Mesenchymal stem cell (in vitro differentiated cells and primary cell): ENCODE measurements around the gene DPH1.

ENCODE experiments used
- DNase-seq: peaks from one replicate; pipeline ENCODE4 v3.0.0-alpha.2; 2013
- H2AFZ ChIP-seq: one replicate; pipeline ENCODE4 v1.6.1; 2013; ENCODE audit warnings: low read depth, mild to moderate bottlenecking, control low read depth, inconsistent platforms, low read length, moderate library complexity
- H2AK5ac ChIP-seq: 2 replicates; pipeline ENCODE4 v1.6.1; 2013; ENCODE audit warnings: low read length, moderate library complexity, mild to moderate bottlenecking, inconsistent platforms; ENCODE audit not compliant: severe bottlenecking
- H2BK120ac ChIP-seq: one replicate; pipeline ENCODE4 v1.6.1; 2013; ENCODE audit warnings: low read depth, mild to moderate bottlenecking, inconsistent platforms, low read length, moderate library complexity
- H2BK12ac ChIP-seq, 2 experiments: one replicate each; pipeline ENCODE4 v1.6.1; 2013; ENCODE audit warnings: inconsistent platforms in 2 of 2, low read length in 2 of 2, mild to moderate bottlenecking in 2 of 2, moderate library complexity in 2 of 2, control low read depth in 1 of 2
- H2BK15ac ChIP-seq: one replicate; pipeline ENCODE4 v1.6.1; 2013; ENCODE audit warnings: mild to moderate bottlenecking, low read depth, inconsistent platforms; ENCODE audit not compliant: poor library complexity, severe bottlenecking
- H2BK5ac ChIP-seq: 2 replicates; pipeline ENCODE4 v1.6.1; 2013; ENCODE audit warnings: low read depth, mild to moderate bottlenecking, low read length, control low read depth, inconsistent platforms; ENCODE audit not compliant: poor library complexity, severe bottlenecking
- H3K14ac ChIP-seq, 2 experiments: one replicate each; pipeline ENCODE4 v1.6.1; 2013; ENCODE audit warnings: inconsistent platforms in 2 of 2, low read length in 2 of 2, control low read depth in 1 of 2, mild to moderate bottlenecking in 1 of 2, moderate library complexity in 1 of 2
- H3K18ac ChIP-seq, 2 experiments: one replicate each; pipeline ENCODE4 v1.6.1; 2013; ENCODE audit warnings: inconsistent platforms in 2 of 2, low read length in 2 of 2, control low read depth in 1 of 2, low read depth in 1 of 2, mild to moderate bottlenecking in 1 of 2
- H3K23ac ChIP-seq, 2 experiments: one replicate each; pipeline ENCODE4 v1.6.1; 2013; ENCODE audit warnings: inconsistent platforms in 2 of 2, low read length in 2 of 2, mild to moderate bottlenecking in 2 of 2, moderate library complexity in 2 of 2, control low read depth in 1 of 2
- H3K27ac ChIP-seq: 2 replicates; pipeline ENCODE4 v1.5.1; 2013; ENCODE audit warnings: mild to moderate bottlenecking, moderate library complexity, low read length, control low read depth, inconsistent platforms; ENCODE audit not compliant: poor library complexity, severe bottlenecking
- H3K27me3 ChIP-seq, 2 experiments: 2 replicates each; pipeline versions ENCODE4 v1.6.1 to v1.7.0; 2013; ENCODE audit warnings: low read length in 2 of 2, mild to moderate bottlenecking in 2 of 2, moderate library complexity in 2 of 2, control low read depth in 1 of 2, inconsistent platforms in 1 of 2; ENCODE audit not compliant: control insufficient read depth in 1 of 2, insufficient read depth in 1 of 2
- H3K36me3 ChIP-seq, 2 experiments: 2 replicates each; pipeline versions ENCODE4 v1.6.1 to v1.7.0; 2013; ENCODE audit warnings: low read length in 2 of 2, control low read depth in 1 of 2, inconsistent platforms in 1 of 2, low read depth in 1 of 2, mild to moderate bottlenecking in 1 of 2; ENCODE audit not compliant: insufficient read depth in 2 of 2, control insufficient read depth in 1 of 2
- H3K4ac ChIP-seq, 2 experiments: one replicate each; pipeline ENCODE4 v1.6.1; 2013; ENCODE audit warnings: inconsistent platforms in 2 of 2, low read length in 2 of 2, mild to moderate bottlenecking in 2 of 2, moderate library complexity in 2 of 2, control low read depth in 1 of 2, low read depth in 1 of 2
- H3K4me1 ChIP-seq: 2 replicates; pipeline ENCODE4 v1.6.1; 2013; ENCODE audit warnings: low read depth, low read length, control low read depth; ENCODE audit not compliant: control insufficient read depth, insufficient read depth
- H3K4me2 ChIP-seq: 2 replicates; pipeline ENCODE4 v1.6.1; 2013; ENCODE audit warnings: low read length, mild to moderate bottlenecking, inconsistent platforms; ENCODE audit not compliant: poor library complexity, severe bottlenecking
- H3K4me3 ChIP-seq, 2 experiments: 2 replicates each; pipeline versions ENCODE4 v1.5.1 to v1.7.0; 2013; ENCODE audit warnings: low read length in 2 of 2, mild to moderate bottlenecking in 2 of 2, control low read depth in 1 of 2, low read depth in 1 of 2; ENCODE audit not compliant: insufficient read depth in 1 of 2
- H3K79me1 ChIP-seq: replicated peaks from 2 replicates; pipeline ENCODE4 v1.6.1; 2013; ENCODE audit warnings: mild to moderate bottlenecking, control low read depth, low read length, inconsistent platforms; ENCODE audit not compliant: poor library complexity, severe bottlenecking
- H3K9ac ChIP-seq: 2 replicates; pipeline ENCODE4 v1.7.0; 2013; ENCODE audit warnings: mild to moderate bottlenecking, low read length, moderate library complexity
- H3K9me3 ChIP-seq: 2 replicates; pipeline ENCODE4 v1.7.0; 2013; ENCODE audit warnings: mild to moderate bottlenecking, low read length; ENCODE audit not compliant: control insufficient read depth
- H4K8ac ChIP-seq: one replicate; pipeline ENCODE4 v1.6.1; 2013; ENCODE audit warnings: inconsistent platforms, mild to moderate bottlenecking, low read length, moderate library complexity
- H4K91ac ChIP-seq: one replicate; pipeline ENCODE4 v1.6.1; 2013; ENCODE audit warnings: mild to moderate bottlenecking, low read length, inconsistent platforms
- WGBS: methylation state at CpG from one replicate; pipeline ENCODE4 v1.1.7; 2013; ENCODE audit warnings: mixed read lengths; 5-methylcytosine and 5-hydroxymethylcytosine counted together

DPH1 gene

DNA sequence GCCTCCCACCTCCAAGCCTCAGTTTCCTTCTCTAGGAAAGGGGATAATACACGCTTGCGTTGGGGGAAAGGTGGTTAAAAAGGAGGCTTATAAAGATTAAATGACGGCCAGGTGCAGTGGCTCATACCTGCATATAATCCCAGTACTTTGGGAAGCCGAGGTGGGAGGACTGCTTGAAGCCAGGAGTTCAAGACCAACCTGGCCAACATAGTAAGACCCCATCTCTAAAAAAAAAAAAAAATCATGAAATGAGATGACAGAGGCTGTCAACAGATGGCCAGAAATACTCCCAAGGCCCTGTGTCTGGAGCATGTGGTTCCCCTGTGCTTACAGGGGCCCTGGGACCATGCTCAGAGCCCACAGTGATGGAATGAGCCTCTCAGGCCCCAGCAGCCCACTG, 35.2 kb upstream of the DPH1 start:
- H2BK5ac ChIP-seq: no peak overlapping the region
- H3K9me3 ChIP-seq: no peaks in the 10 kb centered on the region
- H3K79me1 ChIP-seq: no peaks in the 10 kb centered on the region
- no peak overlapping the region for H3K18ac ChIP-seq
- no peak overlapping the region for H3K4ac ChIP-seq
- H3K4me1 ChIP-seq: peaks cover 28% of the 10 kb centered on the region
- H3K4me2 ChIP-seq: no peak overlapping the region
- H3K27ac ChIP-seq: no peak overlapping the region
- no peak overlapping the region for H4K8ac ChIP-seq
- no peak overlapping the region for H3K4me3 ChIP-seq
- H3K23ac ChIP-seq: no peak overlapping the region
- H3K36me3 ChIP-seq: no peaks in the 10 kb centered on the region
- no peak for DNase-seq
- no peak overlapping the region for H2BK15ac ChIP-seq
- H2BK120ac ChIP-seq: no peak overlapping the region
- no peak overlapping the region for H3K9ac ChIP-seq
- H2AK5ac ChIP-seq: no peak overlapping the region
- no peak overlapping the region for H4K91ac ChIP-seq
- H3K14ac ChIP-seq: no peak overlapping the region
- peaks cover 4 to 10% of the 10 kb centered on the region in 2 experiments for H3K27me3 ChIP-seq
- no peak overlapping the region for H2AFZ ChIP-seq
- WGBS: 81% methylated on average over 2 of the region's 4 CpGs
- no peak overlapping the region for H2BK12ac ChIP-seq

DNA sequence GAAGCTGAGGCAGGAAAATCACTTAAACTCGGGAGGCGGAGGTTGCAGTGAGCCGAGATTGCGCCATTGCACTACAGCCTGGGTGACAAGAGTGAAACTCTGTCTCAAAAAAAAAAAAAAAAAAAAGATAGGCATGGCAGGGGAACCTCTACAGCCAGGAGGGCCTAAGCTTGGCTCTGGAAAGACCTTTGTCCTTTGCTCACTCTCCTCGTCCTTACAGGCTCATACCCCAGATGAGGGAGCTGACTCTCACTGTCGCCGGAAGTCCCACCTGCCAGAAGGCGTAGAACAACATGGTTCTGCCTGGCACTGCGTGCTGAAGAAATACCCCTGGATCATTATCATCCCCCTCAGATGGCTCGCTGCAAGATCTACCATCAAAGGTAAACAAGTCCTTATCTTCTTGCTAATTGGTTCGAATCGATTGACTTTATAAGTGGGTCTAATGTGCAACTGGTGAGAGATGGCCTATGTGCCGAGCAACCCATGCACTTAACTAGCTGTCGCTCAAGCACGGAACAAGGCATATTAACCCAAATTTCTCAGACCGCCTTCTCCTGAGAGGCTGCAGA, 34.5 kb upstream of the DPH1 start:
- WGBS: 93% methylated on average over 16 of the region's 16 CpGs
- peaks cover 33% of the 10 kb centered on the region for H3K4me1 ChIP-seq

DNA sequence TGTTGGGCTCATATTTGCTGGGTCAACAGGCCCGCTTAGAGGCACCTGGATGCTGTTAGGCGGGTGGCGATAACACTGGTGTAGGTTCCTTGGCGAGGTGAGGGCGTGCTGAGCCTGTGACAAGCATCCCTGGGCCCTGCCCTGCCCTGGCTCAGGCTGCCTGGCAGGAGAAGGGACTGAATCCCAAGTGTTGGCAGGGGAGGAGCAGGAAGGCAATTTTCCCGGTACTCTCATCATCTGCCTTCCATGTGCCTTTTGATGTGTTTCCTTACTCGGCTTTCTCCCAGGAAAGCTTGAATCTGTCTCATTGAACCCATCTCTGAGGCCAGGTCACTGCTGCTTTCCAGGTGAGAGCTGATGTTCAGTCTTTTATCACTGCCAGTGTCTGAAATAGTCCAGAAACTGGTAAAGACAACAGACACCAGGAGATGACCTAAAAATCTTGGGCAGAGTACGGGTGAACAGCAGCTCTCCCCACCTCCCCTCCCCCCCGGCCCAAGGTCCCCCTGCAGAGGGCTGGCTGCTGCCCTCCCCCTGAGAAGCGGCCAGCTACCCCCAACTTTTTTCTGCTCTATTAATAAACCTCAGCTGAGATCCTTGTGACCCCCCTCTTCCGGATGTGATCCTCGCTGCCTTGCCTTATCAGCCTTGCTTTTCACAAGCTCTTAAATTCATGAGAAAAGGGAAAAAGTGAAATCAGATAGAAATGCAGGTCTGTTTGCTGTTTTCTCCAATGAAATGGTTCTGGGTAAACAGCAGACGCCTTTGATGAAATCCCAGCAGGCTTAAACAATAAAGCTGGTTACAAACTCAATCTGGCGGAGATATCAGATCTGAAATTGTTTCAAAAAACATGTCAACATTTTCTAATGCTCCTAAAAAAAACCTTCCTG, 33.8 kb upstream of the DPH1 start:
- Histone ChIP-seq H3K4ac (no peak overlapping the region), H2AFZ (no peak overlapping the region), H3K14ac (no peak overlapping the region), H3K79me1 (no peaks in the 10 kb centered on the region), H3K18ac (peak overlapping the region in 1 of 2 experiments; percentile 29), H2BK12ac (peak overlapping the region in 1 of 2 experiments; percentile 17), H3K4me3 (no peak overlapping the region), H3K27ac (no peak overlapping the region), H3K9me3 (no peaks in the 10 kb centered on the region), H2BK15ac (no peak overlapping the region), H3K23ac (no peak overlapping the region), H2BK120ac (no peak overlapping the region), H2BK5ac (no peak overlapping the region), H4K8ac (no peak overlapping the region), H3K4me2 (no peak overlapping the region), H2AK5ac (peak overlapping the region; percentile 87), H3K36me3 (no peaks in the 10 kb centered on the region), H3K27me3 (peaks cover 4 to 10% of the 10 kb centered on the region in 2 experiments), H4K91ac (no peak overlapping the region), H3K9ac (no peak overlapping the region), H3K4me1 (peaks cover 33% of the 10 kb centered on the region)
- WGBS: 80% methylated on average over 10 of the region's 14 CpGs
- DNase-seq: no peak

More for the DNA sequence above, 34.5 kb upstream of the DPH1 start:
- Histone ChIP-seq H3K79me1 (no peaks in the 10 kb centered on the region), H3K23ac (no peak overlapping the region), H3K18ac (no peak overlapping the region), H2BK120ac (no peak overlapping the region), H3K4ac (no peak overlapping the region), H2AK5ac (peak overlapping the region; percentile 74), H3K9me3 (no peaks in the 10 kb centered on the region), H3K36me3 (no peaks in the 10 kb centered on the region), H4K8ac (no peak overlapping the region), H3K27ac (no peak overlapping the region), H2BK5ac (no peak overlapping the region), H3K14ac (no peak overlapping the region), H4K91ac (no peak overlapping the region), H3K4me3 (no peak overlapping the region), H3K4me2 (no peak overlapping the region), H3K27me3 (peaks cover 4 to 10% of the 10 kb centered on the region in 2 experiments), H3K9ac (no peak overlapping the region), H2BK15ac (no peak overlapping the region), H2BK12ac (peak overlapping the region in 1 of 2 experiments; percentile 17), H2AFZ (no peak overlapping the region)
- no peak for DNase-seq

DNA sequence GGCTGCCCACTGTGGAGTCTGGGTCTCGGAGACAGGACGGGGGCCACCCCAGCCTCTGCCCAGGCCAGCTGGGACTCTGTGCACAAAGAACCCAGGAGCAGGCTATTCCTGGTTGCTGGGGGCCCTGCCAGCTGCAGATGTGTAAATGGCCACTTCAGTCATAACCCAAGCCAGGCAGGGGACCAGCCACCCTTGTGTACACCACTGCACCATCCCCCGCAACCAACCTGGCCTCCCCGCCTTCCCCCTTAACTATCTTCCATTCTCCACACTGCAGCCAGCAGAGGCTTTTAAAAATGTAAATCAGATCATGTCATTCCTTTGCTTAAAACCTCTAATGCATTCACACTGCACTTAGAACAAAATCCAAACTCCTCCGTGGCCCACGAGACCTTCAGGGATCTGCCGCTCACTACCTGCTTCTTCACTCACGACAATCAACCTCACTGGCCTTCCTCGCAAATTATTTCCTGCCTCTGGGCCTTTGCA, 33.1 kb upstream of the DPH1 start:
- Histone ChIP-seq H3K27ac (peak overlapping the region; percentile 67), H2BK12ac (peak overlapping the region in 1 of 2 experiments; percentile 24), H3K18ac (peak overlapping the region in 1 of 2 experiments; percentile 29), H3K4me1 (peaks cover 33% of the 10 kb centered on the region), H3K79me1 (no peaks in the 10 kb centered on the region), H2BK15ac (no peak overlapping the region), H3K9me3 (no peaks in the 10 kb centered on the region), H2BK120ac (no peak overlapping the region), H3K14ac (no peak overlapping the region), H3K4me3 (no peak overlapping the region), H3K36me3 (no peaks in the 10 kb centered on the region), H2BK5ac (no peak overlapping the region), H3K9ac (no peak overlapping the region), H3K27me3 (peaks cover 4 to 10% of the 10 kb centered on the region in 2 experiments), H3K23ac (no peak overlapping the region), H2AFZ (peak overlapping the region; percentile 57), H4K8ac (peak overlapping the region; percentile 0), H3K4me2 (no peak overlapping the region), H2AK5ac (peak overlapping the region; percentile 87), H4K91ac (no peak overlapping the region), H3K4ac (no peak overlapping the region)
- WGBS: 83% methylated on average over 9 of the region's 9 CpGs
- no peak for DNase-seq
